ENCODE data around the gene AAR2.

The AAR2 gene

DNA sequence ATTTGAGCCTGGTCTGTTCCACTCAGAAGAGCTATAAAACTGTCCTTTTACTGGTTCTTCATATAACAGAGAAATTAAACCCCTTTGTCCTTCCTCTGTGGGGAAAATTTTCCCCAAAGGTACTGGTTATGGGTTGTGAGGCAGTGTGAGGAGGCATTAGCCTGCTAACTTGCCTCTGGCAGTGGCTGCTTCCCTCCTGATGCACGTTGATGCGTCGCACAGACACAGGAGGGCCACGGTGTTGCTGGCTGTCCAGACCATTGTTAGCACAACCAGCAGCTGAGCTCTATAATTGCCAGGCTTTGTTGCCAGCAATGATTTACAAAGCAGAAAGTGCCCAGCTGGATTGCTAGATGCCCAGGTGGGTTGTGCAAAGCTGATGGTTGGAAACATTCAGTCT, 10.1 kb downstream of the AAR2 start:
- Histone ChIP-seq H3K27ac (ENCODE audit: low read length) (no peak overlapping the region), H3K4me1 (ENCODE audit: insufficient read depth, low read length) (no peaks in the 10 kb centered on the region), H2AFZ (ENCODE audit: low read depth, low read length) (no peak overlapping the region), H3K9ac (ENCODE audit: low read depth, low read length) (no peak overlapping the region), H3K27me3 (ENCODE audit: insufficient read depth, low read length, poor library complexity) (no peaks in the 10 kb centered on the region), H3K79me2 (ENCODE audit: insufficient read depth, low read length) (peaks cover 43% of the 10 kb centered on the region), H3K36me3 (ENCODE audit: insufficient read depth, low read length) (peaks cover 93% of the 10 kb centered on the region), H3K4me3 (ENCODE audit: low read depth in 1 of 2, low read length in 2 of 2) (no peak overlapping the region), H4K20me1 (ENCODE audit: insufficient read depth, low read length) (peaks cover 27% of the 10 kb centered on the region; the same call in 1 of the 2 replicates), H3K9me3 (ENCODE audit: insufficient read depth, low read length, severe bottlenecking) (no peaks in the 10 kb centered on the region), H3K4me2 (ENCODE audit: insufficient read depth, low read length) (no peak overlapping the region)
- TF ChIP-seq CTCF (IDR thresholded peaks at IDR 0.05; ENCODE audit: borderline replicate concordance, extremely low read depth, low read length, poor library complexity, severe bottlenecking) (no peak), EZH2 (IDR thresholded peaks at IDR 0.05; ENCODE audit: borderline replicate concordance, low read depth, low read length, severe bottlenecking) (no peak)
- no peak for ATAC-seq (ENCODE audit: insufficient read depth, low read depth)
- DNase-seq = no peak

DNA sequence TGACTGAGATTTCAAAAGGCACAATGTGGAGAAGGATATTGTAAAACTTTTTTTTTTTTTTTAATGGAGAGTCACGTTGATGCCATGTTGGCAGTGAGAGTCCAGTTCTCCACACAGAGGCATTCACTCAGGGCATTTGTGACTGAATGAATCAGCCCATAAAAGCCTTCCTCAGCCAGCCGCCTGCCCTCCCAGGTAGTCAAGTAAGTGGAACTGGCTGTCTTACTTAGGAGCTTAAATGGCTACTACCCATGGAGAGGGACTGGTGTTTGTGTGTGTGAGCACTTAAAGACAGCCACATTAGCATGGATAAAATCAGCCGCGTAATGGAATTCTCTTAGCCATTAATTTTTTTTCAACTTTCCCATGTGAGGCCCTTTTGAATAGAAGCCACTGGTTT, 12.6 kb downstream of the AAR2 start:
- Histone ChIP-seq H3K79me2 (ENCODE audit: insufficient read depth, low read length) (peaks cover 35% of the 10 kb centered on the region), H4K20me1 (ENCODE audit: insufficient read depth, low read length) (peaks cover 33% of the 10 kb centered on the region), H3K9me3 (ENCODE audit: insufficient read depth, low read length, severe bottlenecking) (no peaks in the 10 kb centered on the region), H3K4me3 (ENCODE audit: low read depth in 1 of 2, low read length in 2 of 2) (no peak overlapping the region), H3K9ac (ENCODE audit: low read depth, low read length) (no peak overlapping the region), H3K27ac (ENCODE audit: low read length) (no peak overlapping the region), H2AFZ (ENCODE audit: low read depth, low read length) (no peak overlapping the region), H3K36me3 (ENCODE audit: insufficient read depth, low read length) (peaks cover 94% of the 10 kb centered on the region), H3K4me2 (ENCODE audit: insufficient read depth, low read length) (no peak overlapping the region), H3K4me1 (ENCODE audit: insufficient read depth, low read length) (no peaks in the 10 kb centered on the region), H3K27me3 (ENCODE audit: insufficient read depth, low read length, poor library complexity) (no peaks in the 10 kb centered on the region)
- ATAC-seq (ENCODE audit: insufficient read depth, low read depth) (no peak), DNase-seq (no peak)
- no peak for TF ChIP-seq CTCF (IDR thresholded peaks at IDR 0.05; ENCODE audit: borderline replicate concordance, extremely low read depth, low read length, poor library complexity, severe bottlenecking)
- no peak for TF ChIP-seq EZH2 (IDR thresholded peaks at IDR 0.05; ENCODE audit: borderline replicate concordance, low read depth, low read length, severe bottlenecking)

DNA sequence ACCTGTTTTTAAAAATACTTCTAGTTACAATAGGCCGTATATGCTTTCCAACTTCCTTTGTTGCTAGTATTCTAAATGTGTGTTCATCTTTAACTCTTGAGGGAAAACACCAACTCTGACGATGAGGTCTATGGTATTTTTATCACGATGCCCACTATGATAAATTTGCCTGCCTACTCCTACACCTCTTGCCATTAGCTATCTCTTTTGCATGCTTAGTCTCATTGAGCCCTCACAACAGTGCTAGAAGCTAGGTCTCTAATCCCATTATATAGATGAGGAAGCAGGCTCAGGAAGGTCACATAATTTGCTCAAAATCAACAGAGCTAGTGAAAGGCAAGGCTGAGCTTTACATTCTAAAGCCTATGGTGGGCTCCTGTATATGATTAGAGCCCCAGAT, 13.2 kb downstream of the AAR2 start:
- H3K36me3 ChIP-seq (ENCODE audit: insufficient read depth, low read length) = peaks cover 93% of the 10 kb centered on the region
- peaks cover 36% of the 10 kb centered on the region for H4K20me1 ChIP-seq (ENCODE audit: insufficient read depth, low read length)
- DNase-seq = no peak

More for the DNA sequence above, 13.2 kb downstream of the AAR2 start:
- Histone ChIP-seq H3K9ac (ENCODE audit: low read depth, low read length) (no peak overlapping the region), H3K4me2 (ENCODE audit: insufficient read depth, low read length) (no peak overlapping the region), H3K27me3 (ENCODE audit: insufficient read depth, low read length, poor library complexity) (no peaks in the 10 kb centered on the region), H2AFZ (ENCODE audit: low read depth, low read length) (no peak overlapping the region), H3K4me3 (ENCODE audit: low read depth in 1 of 2, low read length in 2 of 2) (no peak overlapping the region), H3K4me1 (ENCODE audit: insufficient read depth, low read length) (no peaks in the 10 kb centered on the region), H3K27ac (ENCODE audit: low read length) (no peak overlapping the region), H3K9me3 (ENCODE audit: insufficient read depth, low read length, severe bottlenecking) (no peaks in the 10 kb centered on the region), H3K79me2 (ENCODE audit: insufficient read depth, low read length) (peaks cover 34% of the 10 kb centered on the region)
- TF ChIP-seq CTCF (IDR thresholded peaks at IDR 0.05; ENCODE audit: borderline replicate concordance, extremely low read depth, low read length, poor library complexity, severe bottlenecking) (no peak), EZH2 (IDR thresholded peaks at IDR 0.05; ENCODE audit: borderline replicate concordance, low read depth, low read length, severe bottlenecking) (no peak)
- ATAC-seq (ENCODE audit: insufficient read depth, low read depth) = no peak

All from DND-41 (cell line).